Erythroblast (primary cell): ENCODE data around the gene ZSWIM8.
"Not testable (repeated sequence)": the region's sequence is repeated elsewhere in the genome, so short reads cannot be mapped to it uniquely, and the experiment has no call there.

Experiments
- DNase-seq, 2 experiments: peaks; one replicate each; lab custom pipeline; 2025; lab: John Stamatoyannopoulos, UW
- GATA1 ChIP-seq: IDR thresholded peaks from 2 replicates; pipeline ENCODE4 v1.6.1; 2011; ENCODE audit warnings: low read depth, mild to moderate bottlenecking, control low read depth, low read length, moderate library complexity
- POLR2A ChIP-seq: IDR thresholded peaks from 2 replicates; pipeline ENCODE4 v1.6.1; 2011; ENCODE audit warnings: mild to moderate bottlenecking, low read length

The ZSWIM8 gene

DNA sequence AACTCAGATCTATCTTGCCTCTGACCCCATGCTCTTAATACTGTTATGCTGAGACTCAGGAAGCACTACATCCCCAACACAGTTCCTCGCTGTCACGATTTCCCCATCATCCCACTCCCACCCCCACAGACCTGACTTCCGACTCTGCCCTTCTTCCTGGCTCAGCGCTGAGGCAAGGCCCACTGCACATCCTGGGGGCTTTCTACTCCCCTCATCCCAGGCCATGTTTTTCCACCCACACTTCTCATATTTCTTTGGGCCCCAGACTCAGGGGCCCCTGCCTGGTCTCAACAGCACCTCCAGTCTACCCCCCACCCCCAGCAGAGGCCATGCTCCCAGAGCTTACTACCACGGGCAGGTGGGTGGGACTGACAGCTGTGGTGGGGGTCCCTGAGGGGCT lies 33.7 kb downstream of the ZSWIM8 start:
- DNase-seq = no peak

DNA sequence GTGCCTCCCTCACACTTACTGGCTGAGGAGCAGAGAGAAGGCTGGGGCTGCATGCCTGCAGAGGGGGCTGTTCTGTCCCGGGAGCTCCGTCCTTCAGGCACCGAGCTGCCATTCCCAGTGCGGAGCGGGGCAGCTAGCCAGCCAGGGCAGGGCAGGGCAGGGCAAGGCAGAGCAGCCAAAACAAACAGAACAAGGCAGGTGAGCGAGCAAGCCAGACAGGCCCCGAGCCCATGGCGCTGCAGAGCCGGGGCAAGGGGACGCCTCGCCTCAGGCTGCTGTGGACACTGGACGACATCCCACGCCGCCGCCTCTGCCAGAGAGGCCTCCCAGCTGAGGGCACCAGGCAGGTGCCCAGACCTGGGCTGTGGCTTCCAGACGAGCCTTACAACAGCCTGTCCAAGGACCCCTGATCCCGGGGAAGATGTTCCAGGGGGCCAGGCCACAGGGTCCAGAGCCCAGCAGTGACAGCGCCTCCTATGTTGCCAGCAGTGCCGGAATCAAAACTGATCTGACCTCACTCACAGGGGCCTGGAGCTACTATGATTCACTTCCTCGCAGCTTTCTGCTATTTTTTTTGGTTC lies 34.2 kb downstream of the ZSWIM8 start:
- no peak for DNase-seq

More for the DNA sequence above, 33.7 kb downstream of the ZSWIM8 start:
- TF ChIP-seq POLR2A = no peak
- TF ChIP-seq GATA1 = no peak

DNA sequence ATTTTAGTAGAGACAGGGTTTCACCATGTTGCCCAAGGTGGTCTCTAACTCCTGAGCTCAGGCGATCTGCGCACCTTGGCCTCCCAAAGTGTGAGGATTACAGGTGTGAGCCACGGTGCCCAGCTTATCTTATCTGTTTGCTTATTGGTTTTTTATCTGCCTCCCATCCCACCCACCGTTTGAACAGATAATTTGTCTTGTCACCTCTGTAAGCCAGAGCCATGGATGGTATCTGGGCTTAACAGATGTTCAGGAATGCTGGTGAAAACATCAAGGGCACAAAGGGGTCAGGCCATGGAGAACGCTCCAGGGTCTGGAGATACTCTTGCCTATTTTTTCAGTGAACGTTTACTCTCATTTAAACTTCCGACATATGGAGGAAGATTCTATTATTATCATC lies 38.0 kb downstream of the ZSWIM8 start:
- no peak for TF ChIP-seq POLR2A
- no peak for TF ChIP-seq GATA1
- DNase-seq = no peak

More for the DNA sequence above, 34.2 kb downstream of the ZSWIM8 start:
- TF ChIP-seq POLR2A = no peak
- no peak for TF ChIP-seq GATA1

DNA sequence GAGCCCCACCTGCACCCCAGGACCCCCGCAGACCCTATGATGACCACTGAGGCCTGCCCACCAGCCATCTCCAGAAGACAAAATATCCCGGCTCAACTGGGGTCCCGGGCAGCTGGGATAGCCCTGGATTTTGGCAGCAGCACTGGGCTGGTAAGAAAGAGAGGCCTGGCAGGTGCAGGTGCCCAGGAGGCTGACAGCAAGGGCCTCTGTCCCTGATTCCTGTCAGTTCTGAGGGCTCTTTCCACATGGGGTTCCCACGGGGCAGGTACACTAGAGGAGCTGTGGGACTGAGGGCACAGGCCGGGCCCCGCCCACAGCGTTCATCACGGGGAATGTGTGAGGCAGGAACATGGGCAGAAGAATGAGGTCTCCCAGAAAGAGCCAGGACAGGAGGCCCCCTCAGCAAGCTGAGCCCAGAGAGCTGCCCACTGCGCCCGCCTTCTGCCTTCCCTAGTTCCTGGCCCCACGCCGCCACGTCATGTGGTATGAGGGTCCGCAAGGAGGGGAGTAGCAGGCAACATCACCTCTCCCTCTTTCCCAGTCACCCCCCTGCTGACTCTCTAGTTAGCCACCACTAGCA lies 38.8 kb downstream of the ZSWIM8 start:
- DNase-seq = no peak
- TF ChIP-seq POLR2A (no peak), GATA1 (no peak)

DNA sequence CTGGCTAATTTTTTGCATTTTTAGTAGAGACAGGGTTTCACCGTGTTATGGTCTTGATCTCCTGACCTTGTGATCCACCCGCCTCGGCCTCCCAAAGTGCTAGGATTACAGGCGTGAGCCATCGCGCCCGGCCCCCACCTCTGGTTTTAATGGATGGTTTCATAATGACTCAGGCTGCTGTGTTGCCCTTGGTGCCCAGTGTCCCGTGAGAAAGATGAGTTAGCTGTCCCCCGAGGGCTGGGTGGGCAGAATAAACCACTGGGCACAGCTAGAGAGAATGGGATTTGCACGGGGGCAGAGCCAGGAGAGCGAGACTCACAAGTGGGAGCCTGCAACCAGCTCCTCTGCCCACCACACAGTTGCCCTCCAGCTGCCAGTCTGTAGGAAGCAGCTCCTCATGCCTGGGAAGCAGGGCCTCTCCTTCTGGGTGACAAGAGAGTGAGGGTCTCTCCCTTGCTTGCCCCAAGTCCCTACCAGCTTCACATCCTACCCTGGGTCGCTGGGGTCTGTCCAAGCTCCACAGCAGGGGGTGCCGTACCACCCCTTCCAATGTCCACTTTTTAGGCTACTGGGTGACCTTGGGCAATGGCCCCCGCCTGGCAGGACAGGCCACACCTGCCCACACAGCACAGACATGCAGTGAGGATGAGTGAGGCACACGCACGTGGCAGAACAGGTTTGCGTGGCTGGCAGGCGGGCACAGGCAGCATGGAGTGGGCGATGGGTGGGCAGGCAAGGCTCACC lies 42.1 kb downstream of the ZSWIM8 start:
- TF ChIP-seq GATA1 = no peak
- no peak for TF ChIP-seq POLR2A
- DNase-seq = no peak

DNA sequence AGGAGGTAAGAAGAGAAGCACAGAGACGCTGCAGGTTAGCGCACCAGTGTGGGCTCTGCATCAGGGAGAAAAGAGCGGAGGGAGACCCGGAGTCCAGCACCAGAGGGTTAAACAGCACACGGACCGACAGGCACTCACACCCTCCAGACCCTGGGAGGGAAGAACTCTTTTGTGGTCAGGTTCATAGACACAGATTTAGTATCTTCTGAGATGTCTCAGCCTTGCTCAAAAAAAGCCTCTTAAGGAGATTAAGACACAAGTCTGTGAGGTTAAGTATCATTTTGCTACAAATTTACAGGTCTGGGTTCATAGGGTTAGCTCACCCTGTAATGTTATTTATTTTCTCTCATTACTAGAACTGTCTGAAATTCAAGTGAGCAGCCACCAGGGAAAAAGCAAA lies 42.8 kb downstream of the ZSWIM8 start:
- DNase-seq = no peak
- no peak for TF ChIP-seq POLR2A
- no peak for TF ChIP-seq GATA1

DNA sequence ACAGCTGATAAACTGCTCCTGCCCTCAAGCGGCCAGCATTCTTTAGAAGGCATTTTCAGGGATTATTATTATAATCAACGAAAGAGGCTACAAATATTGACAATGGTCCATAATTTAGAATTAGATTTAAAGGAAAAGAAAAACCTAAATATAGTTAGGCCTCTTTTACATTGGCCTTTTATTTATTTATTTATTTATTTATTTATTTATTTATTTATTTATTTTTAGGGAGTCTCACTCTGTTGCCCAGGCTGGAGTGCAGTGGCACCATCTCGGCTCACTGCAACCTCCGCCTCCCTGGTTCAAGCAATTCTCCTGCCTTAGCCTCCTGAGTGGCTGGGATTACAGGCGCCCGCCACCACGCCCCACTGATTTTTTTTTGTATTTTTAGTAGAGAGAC lies 43.7 kb downstream of the ZSWIM8 start:
- not testable (repeated sequence) for DNase-seq

DNA sequence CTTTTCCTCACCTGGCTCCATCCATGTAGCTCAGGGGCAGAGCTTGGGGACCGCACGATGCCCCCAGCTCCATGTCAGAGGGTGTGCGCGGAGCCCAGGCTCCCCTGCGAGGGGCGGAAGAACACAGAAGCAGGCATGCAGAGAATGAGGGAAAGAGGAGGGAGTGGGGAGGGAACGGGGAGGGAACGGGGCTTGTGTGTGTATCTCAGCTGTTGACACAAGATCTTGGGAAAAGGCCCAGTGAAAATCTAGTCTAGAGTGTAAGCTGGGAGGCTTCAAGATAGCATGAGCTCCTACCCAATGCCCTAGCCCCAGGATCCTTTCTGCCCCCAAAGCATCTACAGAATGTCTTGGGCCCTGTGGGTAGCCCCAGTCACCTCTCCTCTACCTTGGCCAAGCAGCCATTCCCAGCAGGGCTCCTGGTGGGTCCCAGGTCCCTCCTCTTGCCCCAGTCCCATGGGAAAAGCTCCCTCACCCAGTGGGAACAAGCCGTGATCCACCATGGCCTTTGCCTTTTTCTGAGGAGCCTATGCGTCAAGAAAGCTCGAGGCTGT lies 51.1 kb downstream of the ZSWIM8 start:
- no peak for TF ChIP-seq POLR2A
- no peak for TF ChIP-seq GATA1
- DNase-seq = no peak

DNA sequence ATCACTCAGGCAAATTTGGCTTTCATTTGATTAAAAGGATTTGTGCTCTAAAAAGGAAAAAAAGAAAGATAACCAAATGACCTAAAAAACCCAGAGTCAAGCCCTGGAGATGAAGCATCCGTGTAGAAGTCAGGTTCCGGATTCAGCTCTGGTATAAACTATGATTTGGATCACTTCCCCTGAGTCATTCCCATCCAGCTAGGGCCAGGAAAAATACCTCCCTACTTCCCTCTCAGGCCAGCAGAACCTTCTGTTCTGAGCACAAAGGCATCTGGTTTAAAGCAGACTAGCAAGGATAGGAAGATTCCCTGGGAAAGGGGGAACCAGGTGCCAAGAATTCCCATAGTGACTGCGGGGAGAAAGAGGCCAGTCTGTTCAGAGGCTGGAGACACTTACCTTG lies 51.7 kb downstream of the ZSWIM8 start:
- DNase-seq = no peak
- TF ChIP-seq GATA1 (no peak), POLR2A (no peak)

DNA sequence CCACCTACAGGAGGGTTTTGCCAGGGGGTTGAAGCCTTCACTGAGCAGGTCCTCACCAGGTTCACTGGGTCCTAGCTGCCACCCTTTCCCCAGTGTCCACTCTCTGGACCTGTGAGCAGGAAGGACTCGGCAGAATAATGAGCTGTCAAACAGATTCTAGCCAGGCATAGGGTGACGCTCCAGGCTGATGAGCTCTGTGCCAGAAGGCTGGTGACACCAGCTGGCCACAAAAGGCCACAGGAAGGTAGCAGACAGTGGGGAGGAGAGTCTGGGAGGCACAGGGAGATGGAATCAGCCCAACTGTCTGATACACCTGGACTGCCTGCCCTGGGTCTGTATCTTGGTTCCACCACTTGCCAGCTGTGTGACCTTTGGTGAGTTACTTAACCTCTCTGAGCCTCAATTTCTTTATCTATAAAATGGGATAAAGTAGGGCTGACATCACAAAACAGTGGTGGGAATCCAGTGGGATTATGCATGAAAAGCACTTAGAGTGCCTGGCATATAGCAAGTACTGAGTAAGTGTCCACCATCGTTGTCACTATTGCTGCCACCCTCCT lies 52.7 kb downstream of the ZSWIM8 start:
- TF ChIP-seq GATA1 (no peak), POLR2A (no peak)

DNA sequence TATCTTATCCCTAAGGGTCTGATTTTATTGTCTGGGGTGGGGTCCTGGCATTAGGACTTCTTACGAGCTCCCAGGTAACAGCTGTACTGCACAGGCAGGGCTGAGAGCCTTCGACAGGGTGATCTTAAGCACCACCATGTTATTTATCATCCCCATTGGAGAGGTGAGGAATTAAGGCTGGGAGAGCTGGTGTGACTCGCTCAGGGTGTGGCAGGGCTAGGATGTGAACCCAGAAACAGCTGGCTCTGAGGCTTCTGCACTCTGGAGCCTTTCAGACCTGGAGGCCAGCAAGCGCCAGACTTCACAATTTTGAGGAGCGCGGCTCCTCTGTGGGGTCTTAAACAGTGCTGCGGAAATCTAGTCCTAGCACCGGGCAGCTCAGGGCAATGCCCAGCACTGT lies 53.4 kb downstream of the ZSWIM8 start:
- TF ChIP-seq GATA1 (no peak), POLR2A (no peak)
- DNase-seq = no peak

More for the DNA sequence above, 52.7 kb downstream of the ZSWIM8 start:
- DNase-seq = no peak

DNA sequence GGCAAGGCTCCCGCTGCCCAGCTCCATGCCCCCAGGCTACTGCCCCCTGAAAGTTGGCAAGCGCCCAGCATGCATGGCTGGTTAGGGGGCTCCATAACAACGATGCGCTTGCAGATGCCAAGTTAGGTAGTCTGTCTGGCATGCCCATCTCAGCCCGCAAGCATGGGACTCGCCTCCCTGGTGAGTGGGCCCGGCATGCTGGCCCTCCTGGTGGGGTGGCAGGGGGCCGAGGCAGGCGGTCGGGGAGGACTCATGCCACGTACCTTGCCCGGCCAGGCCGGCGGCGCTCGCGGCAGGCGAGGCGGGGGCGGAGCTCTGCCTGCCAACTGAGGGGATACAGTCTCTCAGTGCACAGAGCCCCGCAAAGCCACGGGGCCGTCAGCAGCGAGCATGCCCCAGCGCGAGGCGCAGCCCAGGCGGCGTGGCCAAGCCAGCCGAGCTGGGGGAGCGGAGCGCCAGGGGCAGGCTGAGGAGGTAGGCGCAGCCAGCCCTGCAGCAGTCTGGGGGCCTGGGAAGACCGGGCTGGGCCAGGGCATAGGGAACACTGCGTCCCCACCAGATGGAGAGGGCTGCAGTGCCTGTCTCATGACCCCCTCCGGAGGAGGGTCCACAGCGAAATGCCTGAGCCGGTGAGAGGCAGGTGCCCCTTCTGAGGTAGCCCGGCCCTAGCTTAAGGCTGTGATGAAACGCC lies 54.0 kb downstream of the ZSWIM8 start:
- TF ChIP-seq GATA1 = no peak
- no peak for TF ChIP-seq POLR2A
- no peak for DNase-seq

DNA sequence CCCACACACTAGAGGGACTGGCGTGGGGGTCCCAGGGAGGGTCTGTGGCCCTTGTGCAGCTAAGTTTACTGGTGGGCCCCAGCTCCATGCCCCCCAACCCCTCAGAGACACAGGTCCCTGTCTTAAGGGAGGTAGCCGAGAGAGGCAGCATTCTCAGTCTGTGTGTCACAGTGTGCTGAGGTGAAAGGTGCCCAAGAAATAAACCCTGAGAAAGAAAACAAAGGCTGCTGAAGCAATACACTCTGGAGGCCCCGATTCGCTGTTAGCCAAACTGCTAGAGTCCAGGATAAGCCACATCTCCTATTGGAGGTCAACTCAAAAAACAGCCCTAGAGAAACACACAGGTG lies 54.6 kb downstream of the ZSWIM8 start:
- DNase-seq = no peak
- no peak for TF ChIP-seq GATA1
- no peak for TF ChIP-seq POLR2A
